HG03039 (cell line): Measurements from ENCODE around the gene R3HDM2.
"Not testable (repeated sequence)": the region's sequence is repeated elsewhere in the genome, so short reads cannot be mapped to it uniquely, and the experiment has no call there.

Experiments used
- ATAC-seq: cut with Tn5 transposase; IDR thresholded peaks from one replicate; pipeline ENCODE4 v1.9.1; 2021; ENCODE audit warnings: mild to moderate bottlenecking, moderate library complexity; ENCODE audit not compliant: unreplicated experiment

Gene R3HDM2

DNA sequence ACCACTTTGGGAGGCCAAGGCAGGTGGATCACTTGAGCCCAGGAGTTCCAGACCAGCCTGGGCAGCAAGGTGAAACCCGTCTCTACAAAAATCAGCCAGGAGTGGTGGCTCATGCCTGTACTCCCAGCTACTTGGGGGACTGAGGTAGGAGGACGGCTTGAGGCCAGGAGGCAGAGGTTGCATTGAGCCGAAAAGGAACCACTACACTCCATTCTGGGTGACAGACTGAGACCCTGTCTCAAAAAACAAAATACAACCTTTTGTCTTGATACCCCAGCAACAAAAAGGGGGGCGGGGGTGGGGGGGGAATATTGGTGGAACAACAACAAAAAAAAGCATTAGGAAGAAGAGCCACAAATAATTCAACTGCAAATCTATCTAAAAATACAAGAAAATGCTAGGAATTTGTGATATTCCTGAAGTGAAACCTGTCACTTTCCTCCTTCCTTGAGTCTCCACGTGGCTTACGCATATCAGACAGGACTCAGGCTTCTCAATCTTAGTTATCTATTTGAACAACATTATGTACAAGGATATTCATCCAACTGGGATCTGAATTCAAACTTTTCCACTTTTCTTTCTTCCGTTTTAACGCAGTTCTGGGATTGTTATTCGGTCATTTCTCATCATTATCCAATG lies 1.3 kb downstream of the R3HDM2 start:
- ATAC-seq = no peak

DNA sequence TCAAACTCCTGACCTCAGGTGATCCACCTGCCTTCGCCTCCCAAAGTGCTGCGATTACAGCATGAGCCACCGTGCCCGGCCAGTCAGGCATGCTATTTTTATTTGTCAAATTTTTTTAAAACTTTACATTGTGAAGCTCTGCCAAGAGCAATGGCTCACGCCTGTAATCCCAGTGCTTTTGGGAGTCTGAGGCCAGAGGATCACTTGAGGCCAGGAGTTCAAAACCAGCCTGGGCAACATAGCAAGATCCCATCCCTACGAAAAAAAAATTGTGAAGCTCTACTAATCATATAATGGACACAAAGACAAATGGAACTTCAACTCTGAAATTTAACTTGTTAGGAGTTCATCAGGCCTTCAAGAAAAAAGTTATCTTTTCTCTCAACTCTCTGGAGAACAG lies 1.9 kb downstream of the R3HDM2 start:
- no peak for ATAC-seq

DNA sequence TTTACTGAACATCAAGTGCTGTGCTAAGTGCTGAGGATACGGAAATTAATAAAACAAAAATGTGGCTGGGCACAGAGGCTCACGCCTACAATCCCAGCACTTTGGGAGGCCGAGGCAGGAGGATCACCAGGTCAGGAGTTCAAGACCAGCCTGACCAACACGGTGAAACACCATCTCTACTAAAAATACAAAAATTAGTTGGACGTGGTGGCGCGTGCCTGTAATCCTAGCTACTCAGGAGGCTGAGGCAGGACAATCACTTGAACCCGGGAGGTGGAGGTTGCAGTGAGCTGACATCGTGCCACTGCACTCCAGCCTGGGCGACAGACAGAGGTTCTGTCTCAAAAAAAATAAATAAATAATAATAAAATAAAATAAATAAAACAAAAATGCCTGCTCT lies 3.9 kb downstream of the R3HDM2 start:
- not testable (repeated sequence) for ATAC-seq

DNA sequence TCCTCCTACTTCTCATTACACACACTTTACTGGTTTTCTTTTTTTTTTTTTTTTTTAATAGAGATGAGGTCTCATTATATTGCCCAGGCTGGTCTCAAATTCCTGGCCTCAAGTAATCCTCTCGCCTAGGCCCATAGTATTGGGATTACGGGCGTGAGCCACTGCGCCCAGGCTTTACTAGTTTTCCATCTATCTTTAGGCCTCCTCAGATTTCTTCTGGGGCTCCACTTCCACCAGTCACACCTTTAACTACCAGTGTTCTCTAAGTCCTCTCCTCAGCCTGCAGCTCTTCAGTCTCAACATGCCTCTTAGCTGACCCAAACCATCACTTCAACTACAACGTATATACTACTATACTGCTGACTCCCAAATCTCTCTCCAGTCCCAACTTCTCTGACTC lies 10.4 kb downstream of the R3HDM2 start:
- no peak for ATAC-seq

DNA sequence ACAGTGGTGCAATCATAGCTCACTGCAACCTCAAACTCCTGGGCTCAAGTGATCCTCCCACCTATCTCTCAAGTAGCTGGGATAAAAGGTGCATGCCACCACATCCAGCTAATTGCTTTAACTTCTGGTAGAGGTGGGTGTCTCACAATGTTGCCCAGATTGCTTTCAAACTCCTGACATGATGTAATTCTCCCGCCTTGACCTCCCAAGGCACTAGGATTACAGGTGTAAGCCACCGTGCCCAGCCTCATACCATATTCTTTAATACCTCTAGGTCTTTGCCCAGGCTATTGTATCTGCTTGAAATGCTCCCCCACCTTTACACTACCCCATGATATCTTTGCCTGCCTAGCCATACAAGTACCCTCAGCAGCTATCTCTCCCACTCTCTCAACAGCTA lies 11.3 kb downstream of the R3HDM2 start:
- ATAC-seq = no peak

DNA sequence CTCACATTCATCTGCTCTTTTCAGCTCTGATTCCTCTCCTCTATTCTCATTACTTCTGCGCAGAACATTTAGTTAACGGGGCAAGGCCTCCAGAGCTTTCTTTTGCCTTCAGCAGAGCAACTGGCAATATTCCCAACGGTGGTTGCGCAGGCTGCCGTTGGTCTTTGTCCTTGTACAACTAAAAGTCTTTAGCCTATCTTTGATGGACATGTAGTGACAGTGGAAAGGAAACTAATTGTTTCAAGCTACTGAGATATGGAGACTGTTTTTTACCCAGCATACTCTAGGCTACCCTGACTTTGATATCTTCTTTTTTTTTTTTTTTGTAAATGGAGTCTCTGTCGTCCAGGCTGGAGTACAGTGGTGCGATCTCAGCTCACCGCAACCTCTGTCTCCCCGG lies 12.6 kb downstream of the R3HDM2 start:
- no peak for ATAC-seq

DNA sequence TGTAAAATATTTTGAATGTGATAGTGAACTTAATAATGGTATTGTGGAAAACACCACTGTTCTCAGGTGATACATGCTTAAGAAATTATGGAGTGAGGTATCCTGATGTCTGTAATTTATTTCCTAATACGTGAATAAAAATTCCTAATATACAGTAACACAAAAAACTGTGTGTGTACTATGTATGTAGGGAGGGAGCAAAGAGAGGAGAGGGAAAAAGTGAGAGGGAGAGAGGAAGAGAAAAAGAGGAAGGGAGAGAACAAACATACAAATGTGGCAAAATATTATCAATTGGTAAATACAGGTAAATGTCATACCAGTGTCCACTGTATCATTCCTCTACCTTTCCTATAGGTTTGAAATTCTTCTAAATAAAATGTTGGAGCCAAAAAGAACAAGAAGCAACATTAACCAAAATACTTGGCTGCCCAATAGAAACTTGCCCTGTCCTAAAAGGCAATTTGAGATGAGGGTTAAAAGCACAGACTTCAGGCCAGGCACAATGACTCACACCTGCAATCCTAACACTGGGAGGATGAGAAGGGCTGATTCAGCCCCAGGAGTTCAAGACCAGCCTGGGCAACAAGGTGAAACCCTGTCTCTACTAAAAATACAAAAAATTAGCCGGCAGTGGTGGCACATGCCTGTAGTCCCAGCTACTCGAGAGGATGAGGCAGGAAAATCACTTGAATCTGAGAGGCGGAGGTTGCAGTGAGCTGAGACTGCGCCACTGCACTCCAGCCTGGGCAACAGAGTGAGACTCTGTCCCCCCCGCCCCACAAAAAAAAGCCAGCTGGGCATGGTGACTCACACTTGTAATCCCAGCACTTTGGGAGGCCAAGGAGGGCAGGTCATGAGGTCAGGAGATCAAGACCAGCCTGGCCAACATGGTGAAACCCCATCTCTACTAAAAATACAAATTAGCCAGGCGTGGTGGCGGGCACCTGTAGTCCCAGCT lies 14.5 kb downstream of the R3HDM2 start:
- ATAC-seq = no peak

DNA sequence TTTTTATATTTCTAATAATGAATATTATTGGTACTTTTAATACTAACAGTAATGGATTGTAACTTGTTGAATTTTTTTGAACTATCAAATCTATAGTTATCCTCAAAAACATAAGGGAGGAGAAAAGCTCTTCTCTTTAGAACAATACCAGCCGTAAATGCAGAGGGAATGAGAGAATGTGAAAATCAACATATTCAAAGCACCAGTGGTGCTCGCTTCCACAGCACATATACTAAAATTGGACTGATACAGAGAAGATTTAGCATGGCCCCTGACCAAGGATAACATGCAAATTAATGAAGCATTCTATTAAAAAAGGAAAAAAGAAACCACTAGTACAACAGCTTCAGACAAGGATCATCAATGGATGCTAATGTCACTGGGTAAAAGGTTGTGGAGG lies 15.8 kb downstream of the R3HDM2 start:
- ATAC-seq = no peak

DNA sequence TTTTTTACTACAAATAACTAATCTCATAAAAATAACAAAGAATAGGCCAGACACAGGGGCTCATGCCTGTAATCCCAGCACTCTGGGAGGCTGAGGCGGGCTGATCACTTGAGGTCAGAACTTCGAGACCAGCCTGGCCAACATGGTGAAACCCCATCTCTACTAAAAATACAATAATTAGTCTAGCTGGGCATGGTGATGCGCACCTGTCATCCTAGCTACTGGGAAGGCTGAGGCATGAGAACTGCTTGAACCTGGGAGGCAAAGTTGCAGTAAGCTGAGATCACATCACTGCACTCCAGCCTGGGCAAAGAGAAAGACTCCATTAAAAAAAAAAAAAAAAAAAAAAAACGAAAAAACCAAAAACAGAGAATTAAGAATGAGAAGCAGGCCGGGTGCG lies 16.7 kb downstream of the R3HDM2 start:
- ATAC-seq = not testable (repeated sequence)

DNA sequence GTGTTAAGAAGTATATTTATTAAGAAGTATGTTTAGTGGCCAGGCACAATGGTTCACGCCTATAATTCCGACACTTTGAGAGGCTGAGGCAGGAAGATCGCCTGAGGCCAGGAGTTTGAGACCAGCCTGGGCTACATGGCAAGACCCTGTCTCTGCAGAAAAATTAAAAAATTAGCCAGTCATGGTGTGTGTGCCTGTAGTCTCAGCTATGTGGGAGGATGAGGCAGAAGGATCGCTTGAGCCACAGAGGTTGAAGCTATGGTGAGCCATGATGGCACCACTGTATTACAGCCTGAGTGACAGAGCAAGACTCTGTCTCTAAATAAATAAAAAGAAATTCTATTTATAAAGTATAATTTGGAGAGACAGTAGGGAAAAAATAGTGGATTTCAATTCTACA lies 20.3 kb downstream of the R3HDM2 start:
- ATAC-seq = no peak

DNA sequence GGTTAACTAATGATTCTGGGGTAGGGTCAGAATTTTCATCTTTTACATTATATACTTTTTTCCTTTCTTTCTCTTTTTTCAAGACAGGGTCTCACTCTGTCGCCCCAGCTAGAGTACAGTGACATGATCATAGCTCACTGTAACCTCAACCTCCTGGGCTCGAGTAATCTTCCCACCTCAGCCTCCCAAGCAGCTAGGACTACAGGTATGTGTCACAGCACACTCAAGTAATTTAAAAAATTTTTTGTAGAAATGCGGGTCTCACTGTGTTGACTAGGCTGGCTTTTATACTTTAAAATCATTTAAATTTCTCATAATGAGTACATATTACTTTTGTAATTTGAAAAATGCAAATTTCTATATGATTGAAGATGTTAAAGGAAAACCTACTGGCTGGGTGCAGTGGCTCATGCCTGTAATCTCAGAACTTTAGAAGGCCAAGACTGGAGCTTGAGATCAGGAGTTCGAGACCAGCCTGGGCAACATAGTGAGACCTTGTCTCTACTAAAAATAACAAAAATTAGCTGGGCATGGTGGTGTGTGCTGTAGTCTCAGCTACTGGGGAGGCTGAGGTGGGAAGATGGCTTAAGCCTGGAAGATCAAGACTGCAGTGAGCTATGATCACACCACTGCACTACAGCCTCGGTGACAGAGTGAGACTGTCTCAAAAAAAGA lies 25.7 kb downstream of the R3HDM2 start:
- no peak for ATAC-seq

DNA sequence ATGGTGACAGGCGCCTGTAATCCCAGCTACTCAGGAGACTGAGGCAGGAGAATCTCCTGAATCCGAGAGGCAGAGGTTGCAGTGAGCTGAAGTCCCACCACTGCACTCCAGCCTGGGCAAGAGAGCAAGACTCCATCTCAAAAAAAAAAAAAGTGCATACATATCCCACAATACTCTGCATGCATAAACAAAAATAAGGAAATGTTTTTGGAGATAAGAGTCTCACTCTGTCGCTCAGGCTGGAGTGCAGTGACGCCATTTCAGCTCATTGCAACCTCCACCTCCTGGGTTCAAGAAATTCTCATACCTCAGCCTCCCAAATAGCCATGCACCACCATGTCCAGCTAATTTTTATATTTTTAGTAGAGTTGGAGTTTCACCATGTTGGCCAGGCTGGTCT lies 28.7 kb downstream of the R3HDM2 start:
- not testable (repeated sequence) for ATAC-seq

DNA sequence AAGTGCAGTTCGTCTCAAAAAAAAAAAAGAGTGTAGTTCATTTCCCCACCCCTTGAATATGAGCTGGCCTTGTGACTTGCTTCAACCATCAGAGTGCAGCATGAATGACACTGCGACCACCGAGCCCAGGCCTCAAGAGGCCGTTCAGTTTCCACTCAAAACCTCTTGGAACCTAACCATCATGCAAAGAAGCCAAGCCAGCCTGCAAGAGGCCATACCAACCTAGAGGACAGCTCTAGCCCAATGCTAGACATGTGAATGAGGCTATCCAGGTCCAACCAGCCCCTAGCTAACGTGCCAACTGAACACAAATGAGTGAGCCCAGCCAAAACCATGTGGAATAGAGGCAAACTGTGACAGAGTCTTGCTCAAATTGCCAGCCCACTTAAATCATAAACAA lies 29.7 kb downstream of the R3HDM2 start:
- no peak for ATAC-seq

DNA sequence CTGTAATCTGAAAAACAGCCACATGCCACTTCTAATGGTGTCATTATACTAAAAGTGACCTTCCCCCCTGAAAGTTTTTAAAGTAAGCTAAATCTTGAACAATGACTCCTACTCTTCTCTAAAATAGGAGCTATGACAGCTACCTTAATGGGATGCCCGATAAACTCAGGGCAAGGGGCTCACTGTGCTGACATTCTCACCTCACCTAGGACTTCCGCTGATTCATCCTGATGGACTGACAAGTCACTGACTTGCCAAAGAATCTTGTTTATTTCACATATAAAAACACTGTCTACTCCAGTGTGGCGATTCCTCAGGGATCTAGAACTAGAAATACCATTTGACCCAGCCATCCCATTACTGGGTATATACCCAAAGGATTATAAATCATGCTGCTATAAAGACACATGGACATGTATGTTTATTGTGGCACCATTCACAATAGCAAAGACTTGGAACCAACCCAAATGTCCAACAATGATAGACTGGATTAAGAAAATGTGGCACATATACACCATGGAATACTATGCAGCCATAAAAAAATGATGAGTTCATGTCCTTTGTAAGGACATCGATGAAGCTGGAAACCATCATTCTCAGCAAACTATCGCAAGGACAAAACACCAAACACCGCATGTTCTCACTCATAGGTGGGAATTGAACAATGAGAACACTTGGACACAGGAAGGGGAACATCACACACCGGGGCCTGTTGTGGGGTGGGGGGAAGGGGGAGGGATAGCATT lies 31.0 kb downstream of the R3HDM2 start:
- not testable (repeated sequence) for ATAC-seq

DNA sequence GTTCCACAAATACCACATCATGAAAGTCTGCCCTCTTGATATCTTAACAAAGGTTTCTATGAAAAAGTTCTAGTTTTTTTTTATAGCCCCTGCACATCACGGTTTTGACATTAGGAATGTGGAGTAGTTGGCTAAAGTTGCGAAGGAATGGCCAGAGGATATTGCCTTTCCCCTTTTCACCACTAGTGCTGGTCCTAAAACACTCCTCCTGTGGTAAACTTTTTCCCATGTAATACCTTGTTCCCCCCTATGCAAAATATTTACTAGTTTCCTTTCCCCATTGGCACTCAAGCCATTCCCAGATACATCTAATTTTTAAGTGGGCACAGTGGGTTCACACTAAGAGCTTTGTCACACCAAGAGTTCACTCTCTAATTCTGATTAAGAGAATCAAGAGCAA lies 33.4 kb downstream of the R3HDM2 start:
- no peak for ATAC-seq

DNA sequence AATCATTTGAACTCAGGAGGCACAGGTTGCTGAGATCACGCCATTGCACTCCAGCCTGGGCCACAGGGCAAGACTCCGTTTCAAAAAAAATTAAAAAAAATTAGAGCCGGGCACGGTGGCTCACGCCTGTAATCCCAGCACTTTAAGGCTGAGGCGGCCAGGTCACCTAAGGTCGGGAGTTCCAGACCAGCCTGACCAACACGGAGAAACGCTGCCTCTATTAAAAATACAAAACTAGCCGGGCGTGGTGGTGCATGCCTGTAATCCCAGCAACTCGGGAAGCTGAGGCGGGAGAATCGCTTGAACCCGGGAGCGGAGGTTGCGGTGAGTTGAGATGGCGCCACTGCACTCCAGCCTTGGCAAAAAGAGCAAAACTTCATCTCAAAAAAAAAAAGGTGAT lies 35.7 kb downstream of the R3HDM2 start:
- no peak for ATAC-seq

DNA sequence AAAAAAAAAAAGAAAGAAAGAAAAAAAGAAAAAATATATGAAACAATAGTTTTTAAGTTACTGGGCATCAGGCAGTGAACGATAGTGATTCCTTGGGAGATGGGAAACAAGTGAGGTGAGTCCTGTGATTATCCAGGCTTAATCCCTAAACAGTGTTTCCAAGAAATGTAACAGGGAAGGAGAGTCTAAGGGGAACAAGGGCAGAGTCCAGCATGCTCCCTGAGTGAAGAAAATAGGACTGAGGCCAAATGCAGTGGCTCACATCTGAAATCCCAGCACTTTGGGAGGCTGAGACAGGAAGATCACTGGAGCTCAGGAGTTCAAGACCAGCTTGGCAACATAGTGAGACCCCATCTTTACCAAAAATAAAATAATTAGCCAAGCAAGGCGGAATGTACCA lies 40.7 kb downstream of the R3HDM2 start:
- no peak for ATAC-seq

DNA sequence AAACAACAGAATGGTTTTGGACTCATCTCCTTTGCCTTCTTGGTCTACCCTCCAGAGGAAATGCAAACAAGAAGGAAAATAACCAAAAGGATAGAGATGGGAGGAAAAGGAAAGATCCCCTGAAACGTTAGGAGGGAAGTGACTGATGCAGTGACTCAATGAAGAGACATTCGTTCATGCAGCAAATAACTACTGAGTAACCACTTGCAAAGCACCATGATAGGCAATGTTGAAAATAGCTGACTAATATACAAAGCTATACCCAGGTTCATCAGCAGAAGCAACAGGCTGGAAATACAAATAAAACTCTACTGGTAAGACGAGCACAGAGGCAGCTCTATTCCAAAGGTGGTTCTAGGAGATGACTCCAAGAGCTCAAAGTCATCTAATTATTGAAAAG lies 41.8 kb downstream of the R3HDM2 start:
- no peak for ATAC-seq

DNA sequence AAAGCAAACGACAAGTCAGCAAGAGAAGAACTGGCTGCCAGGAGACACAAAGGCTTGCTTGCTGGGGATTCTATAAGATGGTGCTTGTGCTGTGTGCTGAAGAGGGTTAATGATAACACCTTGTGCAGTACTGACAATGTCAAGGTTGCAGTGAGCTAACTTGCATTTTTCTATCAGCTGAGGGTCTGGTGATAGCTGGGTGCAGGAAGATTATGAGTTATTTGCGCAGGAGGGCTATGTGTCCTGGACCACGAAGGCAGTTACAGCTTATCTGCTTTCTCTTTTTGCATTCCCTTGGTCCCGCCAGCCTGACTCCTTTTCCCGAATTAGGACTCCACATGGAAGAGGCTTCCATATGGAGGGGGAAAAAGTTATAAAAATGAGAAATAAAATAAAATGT lies 42.4 kb downstream of the R3HDM2 start:
- no peak for ATAC-seq

DNA sequence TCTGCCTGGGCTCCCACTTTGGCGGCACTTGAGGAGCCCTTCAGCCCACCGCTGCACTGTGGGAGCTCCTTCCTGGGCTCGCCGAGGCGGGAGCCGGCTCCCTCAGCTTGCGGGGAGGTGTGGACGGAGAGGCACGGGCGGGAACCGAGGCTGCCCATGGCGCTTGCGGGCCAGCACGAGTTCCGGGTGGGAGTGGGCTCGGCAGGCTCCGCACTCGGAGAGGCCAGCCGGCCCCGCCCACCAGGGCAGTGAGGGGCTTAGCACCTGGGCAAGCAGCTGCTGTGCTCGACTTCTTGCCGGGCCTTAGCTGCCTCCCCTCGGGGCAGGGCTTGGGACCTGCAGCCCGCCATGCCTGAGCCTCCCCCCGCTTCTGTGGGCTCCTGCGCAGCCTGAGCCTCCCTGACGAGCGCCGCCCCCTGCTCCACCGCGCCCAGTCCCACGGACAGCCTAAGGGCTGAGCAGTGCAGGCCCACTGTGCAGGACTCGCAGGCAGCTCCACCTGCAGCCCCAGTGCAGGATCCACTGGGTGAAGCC lies 44.6 kb downstream of the R3HDM2 start:
- ATAC-seq = no peak

DNA sequence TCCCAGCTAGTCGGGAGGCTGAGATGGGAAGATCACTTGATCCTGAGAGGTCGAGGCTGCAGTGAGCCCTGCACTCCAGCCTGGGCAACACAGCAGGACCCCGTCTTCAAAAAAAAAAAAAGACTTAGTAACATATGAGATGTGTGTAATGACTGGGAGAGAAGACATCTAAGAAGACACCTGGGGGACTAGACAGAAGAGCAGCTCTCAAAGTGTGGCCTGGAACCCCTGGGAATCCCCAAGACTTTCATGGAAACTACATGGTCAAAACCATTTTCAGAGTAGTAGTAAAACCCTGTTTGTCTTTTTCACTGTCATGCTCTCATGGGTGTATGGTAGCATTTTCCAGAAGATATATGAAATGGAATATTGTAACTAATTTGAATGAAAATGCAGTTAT lies 45.3 kb downstream of the R3HDM2 start:
- no peak for ATAC-seq
